K562 (cell line): Measurements from ENCODE around the gene DEK.
"Not testable (repeated sequence)": the region's sequence is repeated elsewhere in the genome, so short reads cannot be mapped to it uniquely, and the experiment has no call there.

Experiments
- CTCF ChIP-seq, 3 experiments: IDR thresholded peaks in 2 of 3; conservative IDR thresholded peaks in 1 of 3; 2 replicates each; pipeline ENCODE4 v1.5.1; 2011 to 2012; ENCODE audit warnings: low read length in 3 of 3, mild to moderate bottlenecking in 3 of 3, control low read depth in 2 of 3, improper control_type of control experiment in 1 of 3, inconsistent platforms in 1 of 3, low read depth in 1 of 3, mixed read lengths in 1 of 3, moderate library complexity in 1 of 3; ENCODE audit not compliant: insufficient read depth in 2 of 3
- NELFE ChIP-seq: IDR thresholded peaks from 2 replicates; pipeline ENCODE4 v1.6.1; 2011; ENCODE audit warnings: mild to moderate bottlenecking; ENCODE audit not compliant: insufficient read depth, insufficient read length
- RFX5 ChIP-seq: IDR thresholded peaks from 2 replicates; pipeline ENCODE4 v1.6.1; 2011; ENCODE audit warnings: low read depth, mild to moderate bottlenecking, improper control_type of control experiment, low read length
- ZNF518B ChIP-seq: fragments of 250-450 bp; sonication (Bioruptor Pico); IDR thresholded peaks from 2 replicates; pipeline ENCODE4 v1.5.0; 2021; ENCODE audit warnings: mild to moderate bottlenecking, moderate library complexity

GRCh38 chr6:18231856-18232255 lies 32.5 kb downstream of the DEK start:
- TF ChIP-seq ZNF518B (CRISPR knock-in tag); RFX5; CTCF (IDR thresholded peaks at IDR 0.05 in 2 of 3, conservative IDR thresholded peaks at IDR 0.05 in 1 of 3; ENCODE audit: insufficient read depth in 2 of 3, low read depth in 1 of 3, low read length in 3 of 3); NELFE: not testable (repeated sequence)
